H1 (cell line): ENCODE measurements around the gene PTPRG. TPM values are rescaled to one million over a fixed set of nuclear protein-coding genes. Genes with fewer than 3 reads are reported as not detected.

ENCODE experiments used
- ATF2 ChIP-seq: IDR thresholded peaks from 2 replicates; pipeline ENCODE4 v1.6.1; 2012; ENCODE audit warnings: low read length, inconsistent platforms
- ATF3 ChIP-seq: IDR thresholded peaks from 2 replicates; pipeline ENCODE4 v1.6.1; 2011; ENCODE audit warnings: low read depth, mild to moderate bottlenecking, low read length; ENCODE audit not compliant: insufficient read depth
- BACH1 ChIP-seq: IDR thresholded peaks from 2 replicates; pipeline ENCODE4 v1.6.1; 2012; ENCODE audit warnings: low read length, improper control_type of control experiment
- CEBPB ChIP-seq: IDR thresholded peaks from 2 replicates; pipeline ENCODE4 v1.6.1; 2012; ENCODE audit warnings: low read depth, low read length
- CHD1 ChIP-seq: IDR thresholded peaks from 2 replicates; pipeline ENCODE4 v1.6.1; 2012; ENCODE audit warnings: low read depth, low read length, improper control_type of control experiment
- CREB1 ChIP-seq: IDR thresholded peaks from 2 replicates; pipeline ENCODE4 v1.6.1; 2012; ENCODE audit warnings: inconsistent platforms
- EGR1 ChIP-seq: IDR thresholded peaks from 2 replicates; pipeline ENCODE4 v1.6.1; 2011; ENCODE audit warnings: low read depth, low read length, borderline replicate concordance
- EP300 ChIP-seq, 2 experiments: IDR thresholded peaks; 1 replicate in 1 of 2; 2 replicates in 1 of 2; pipeline ENCODE4 v1.6.1; 2011 to 2012; ENCODE audit warnings: low read depth in 2 of 2, low read length in 2 of 2, mild to moderate bottlenecking in 2 of 2, borderline replicate concordance in 1 of 2, inconsistent platforms in 1 of 2, moderate library complexity in 1 of 2
- GABPA ChIP-seq: IDR thresholded peaks from 2 replicates; pipeline ENCODE4 v1.6.1; 2011; ENCODE audit warnings: mild to moderate bottlenecking, low read length, moderate library complexity, borderline replicate concordance; ENCODE audit not compliant: insufficient read depth
- GTF2F1 ChIP-seq: IDR thresholded peaks from 2 replicates; pipeline ENCODE4 v1.6.1; 2012; ENCODE audit warnings: low read depth, low read length, improper control_type of control experiment, borderline replicate concordance
- HDAC2 ChIP-seq, 2 experiments: fragments of 300-600 bp in 1 of 2; sonication (generic) in 1 of 2; IDR thresholded peaks; 2 replicates each; pipeline ENCODE4 v1.6.1; 2011 to 2012; ENCODE audit warnings: low read depth in 2 of 2, low read length in 2 of 2, mild to moderate bottlenecking in 2 of 2, moderate library complexity in 2 of 2, borderline replicate concordance in 1 of 2, inconsistent platforms in 1 of 2
- KDM5A ChIP-seq: fragments of 200-600 bp; IDR thresholded peaks from 2 replicates; pipeline ENCODE4 v1.7.1; 2012; ENCODE audit warnings: mild to moderate bottlenecking, low read length, inconsistent platforms, mixed read lengths
- PHF8 ChIP-seq: fragments of 200-600 bp; sonication (generic); conservative IDR thresholded peaks from 2 replicates; pipeline ENCODE4 v1.7.1; 2012; ENCODE audit warnings: low read depth, mild to moderate bottlenecking, inconsistent platforms, low read length, moderate library complexity
- RFX5 ChIP-seq: IDR thresholded peaks from 2 replicates; pipeline ENCODE4 v1.6.1; 2011; ENCODE audit warnings: low read depth, low read length, improper control_type of control experiment, borderline replicate concordance
- RXRA ChIP-seq: IDR thresholded peaks from 2 replicates; pipeline ENCODE4 v1.6.1; 2011; ENCODE audit warnings: low read depth, mild to moderate bottlenecking, low read length, moderate library complexity; ENCODE audit not compliant: insufficient read depth
- SIN3A ChIP-seq, 2 experiments: IDR thresholded peaks in 1 of 2; conservative IDR thresholded peaks in 1 of 2; 2 replicates each; pipeline ENCODE4 v1.6.1; 2011 to 2012; ENCODE audit warnings: low read length in 2 of 2, improper control_type of control experiment in 1 of 2, low read depth in 1 of 2, mild to moderate bottlenecking in 1 of 2
- TAF7 ChIP-seq: optimal IDR thresholded peaks from 2 replicates; pipeline ENCODE3; 2011; ENCODE audit warnings: low read depth, mild to moderate bottlenecking, inconsistent platforms, low read length, moderate library complexity, borderline replicate concordance
- TBP ChIP-seq: IDR thresholded peaks from 2 replicates; pipeline ENCODE4 v1.6.1; 2011; ENCODE audit warnings: low read depth, low read length, improper control_type of control experiment
- YY1 ChIP-seq: IDR thresholded peaks from 2 replicates; pipeline ENCODE4 v1.6.1; 2011; ENCODE audit warnings: low read depth, mild to moderate bottlenecking, low read length
- polyA plus RNA-seq, 7 experiments: library from polyadenylated mRNA; depleted of rRNA in 3 of 7; stranded (reverse) in 5 of 7; unstranded in 2 of 7; fragments of >200 nt in 5 of 7; fragments of 200-250 nt in 2 of 7; gene quantifications; 1 replicate in 5 of 7; 2 replicates in 1 of 7; 4 replicates in 1 of 7; pipeline versions ENCODE4 v1.2.1 to v1.2.3, GENCODE V29; 2011 to 2013; ENCODE audit warnings: missing spikeins in 2 of 7, mixed read lengths in 2 of 7
- total RNA-seq: library from RNA; stranded (reverse); fragmentation: NEBNext Ultra II Directional; extraction: Animal tissue kit (Norgen Biotek cat#: 25700); gene quantifications from 2 replicates; pipeline ENCODE4 v1.2.1, GENCODE V29; 2021

Gene PTPRG
- total and polyA plus RNA-seq, 2 of the 8 experiments (the other 6 are each of a cell fraction or from before 2014, with no cell fraction given): 23.3 to 96.2 TPM

- no peak for TF ChIP-seq CEBPB
- no peak for TF ChIP-seq GTF2F1
- no peak for TF ChIP-seq GABPA
- TF ChIP-seq SIN3A (conservative IDR thresholded peaks at IDR 0.05 in 1 of 2, IDR thresholded peaks at IDR 0.05 in 1 of 2; ENCODE audit: low read depth in 1 of 2, low read length in 2 of 2): 0 out of 4 replicates have a peak, but pooled peaks of 1 of the 2 experiments have one; percentile 47
- TF ChIP-seq HDAC2 (IDR thresholded peaks at IDR 0.05; ENCODE audit: borderline replicate concordance in 1 of 2, low read depth in 2 of 2, low read length in 2 of 2): peak; percentile 97 to 98
- no peak for TF ChIP-seq TAF7
- TF ChIP-seq EGR1: no peak
- no peak for TF ChIP-seq CHD1
- TF ChIP-seq TBP: no peak
- no peak for TF ChIP-seq RFX5
- peak; percentile 88 for TF ChIP-seq BACH1
- no peak for TF ChIP-seq PHF8
- TF ChIP-seq RXRA: no peak
- TF ChIP-seq CREB1: peak; percentile 50; the same call in 1 of the 2 replicates
- no peak for TF ChIP-seq YY1
- TF ChIP-seq ATF3: no peak
- TF ChIP-seq EP300 (IDR thresholded peaks at IDR 0.05; ENCODE audit: borderline replicate concordance in 1 of 2, low read depth in 2 of 2, low read length in 2 of 2): 0 out of 3 replicates have a peak, but pooled peaks of 1 of the 2 experiments have one; percentile 17
- TF ChIP-seq ATF2: 0 out of 2 replicates have a peak, but pooled peaks have one; percentile 57
- no peak for TF ChIP-seq KDM5A
These were observed 3.2 kb downstream of the PTPRG start (continued) for GRCh38 chr3:61564395-61565059.
